Measurements from ENCODE around the gene MYF6.

DNA sequence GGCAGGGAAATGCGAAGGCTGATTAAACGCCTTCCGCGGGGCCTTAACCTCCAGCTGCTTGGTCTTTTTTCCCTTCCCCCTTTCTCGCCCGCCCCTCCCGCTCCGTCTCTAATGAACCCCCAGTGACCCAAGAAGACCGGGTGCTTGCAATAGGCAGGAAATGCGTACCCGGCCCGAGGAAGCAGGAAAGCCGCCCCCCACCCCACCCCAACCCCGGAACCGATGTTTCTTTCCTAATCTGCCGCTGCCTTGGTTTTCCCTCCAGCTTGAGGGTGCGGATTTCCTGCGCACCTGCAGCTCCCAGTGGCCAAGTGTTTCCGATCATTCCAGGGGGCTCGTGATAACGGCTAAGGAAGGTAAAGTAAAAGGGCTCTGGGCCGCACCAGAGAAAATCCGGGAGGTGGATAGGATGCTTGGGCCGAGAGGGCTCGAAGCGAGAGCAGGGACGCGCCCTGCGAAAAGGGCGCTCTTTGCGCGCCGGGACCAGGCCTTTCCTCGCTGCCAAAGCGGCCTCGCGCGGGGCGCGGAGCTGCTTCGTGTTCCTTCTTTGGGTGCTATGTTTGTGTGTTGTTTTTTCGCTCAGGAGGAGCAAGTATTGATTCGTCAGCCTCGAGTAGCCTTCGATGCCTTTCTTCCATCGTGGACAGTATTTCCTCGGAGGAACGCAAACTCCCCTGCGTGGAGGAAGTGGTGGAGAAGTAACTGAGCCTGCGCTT is 983 bp downstream of the MYF6 start:
- TF ChIP-seq, protein P1, sequence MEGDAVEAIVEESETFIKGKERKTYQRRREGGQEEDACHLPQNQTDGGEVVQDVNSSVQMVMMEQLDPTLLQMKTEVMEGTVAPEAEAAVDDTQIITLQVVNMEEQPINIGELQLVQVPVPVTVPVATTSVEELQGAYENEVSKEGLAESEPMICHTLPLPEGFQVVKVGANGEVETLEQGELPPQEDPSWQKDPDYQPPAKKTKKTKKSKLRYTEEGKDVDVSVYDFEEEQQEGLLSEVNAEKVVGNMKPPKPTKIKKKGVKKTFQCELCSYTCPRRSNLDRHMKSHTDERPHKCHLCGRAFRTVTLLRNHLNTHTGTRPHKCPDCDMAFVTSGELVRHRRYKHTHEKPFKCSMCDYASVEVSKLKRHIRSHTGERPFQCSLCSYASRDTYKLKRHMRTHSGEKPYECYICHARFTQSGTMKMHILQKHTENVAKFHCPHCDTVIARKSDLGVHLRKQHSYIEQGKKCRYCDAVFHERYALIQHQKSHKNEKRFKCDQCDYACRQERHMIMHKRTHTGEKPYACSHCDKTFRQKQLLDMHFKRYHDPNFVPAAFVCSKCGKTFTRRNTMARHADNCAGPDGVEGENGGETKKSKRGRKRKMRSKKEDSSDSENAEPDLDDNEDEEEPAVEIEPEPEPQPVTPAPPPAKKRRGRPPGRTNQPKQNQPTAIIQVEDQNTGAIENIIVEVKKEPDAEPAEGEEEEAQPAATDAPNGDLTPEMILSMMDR (IDR thresholded peaks at IDR 0.05): no peak
- no peak for TF ChIP-seq EZH2 (IDR thresholded peaks at IDR 0.05; ENCODE audit: borderline replicate concordance, insufficient read depth, low read depth, low read length, poor library complexity, severe bottlenecking)

Data from B cell (primary cell).